GM19023 (cell line): ENCODE results near the gene TTC29.
"Not testable (repeated sequence)": the region's sequence is repeated elsewhere in the genome, so short reads cannot be mapped to it uniquely, and the experiment has no call there.

Experiments
- ATAC-seq: cut with Tn5 transposase; IDR thresholded peaks from one replicate; pipeline ENCODE4 v1.9.1; 2021; ENCODE audit warnings: mild to moderate bottlenecking, moderate library complexity; ENCODE audit not compliant: unreplicated experiment

The TTC29 gene

DNA sequence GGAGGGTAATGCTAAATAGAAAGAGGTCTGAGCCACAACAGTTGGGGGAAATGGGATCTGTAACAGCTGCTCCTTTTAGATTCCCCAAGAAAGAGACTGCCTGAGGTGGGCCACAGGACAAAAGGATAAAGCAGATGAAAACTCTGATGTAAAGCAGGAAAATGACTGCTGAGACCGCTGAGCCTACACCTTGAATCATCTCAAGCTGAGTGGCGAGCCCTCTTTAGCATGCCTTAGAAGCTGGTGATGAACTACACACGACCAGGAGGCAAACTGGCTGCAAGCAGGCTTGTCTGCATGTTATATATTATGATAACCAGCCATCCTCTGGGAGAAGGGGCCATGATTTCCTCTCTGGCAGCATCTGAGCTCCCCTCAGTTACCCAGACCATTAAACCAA, 88.4 kb downstream of the TTC29 start:
- no peak for ATAC-seq

DNA sequence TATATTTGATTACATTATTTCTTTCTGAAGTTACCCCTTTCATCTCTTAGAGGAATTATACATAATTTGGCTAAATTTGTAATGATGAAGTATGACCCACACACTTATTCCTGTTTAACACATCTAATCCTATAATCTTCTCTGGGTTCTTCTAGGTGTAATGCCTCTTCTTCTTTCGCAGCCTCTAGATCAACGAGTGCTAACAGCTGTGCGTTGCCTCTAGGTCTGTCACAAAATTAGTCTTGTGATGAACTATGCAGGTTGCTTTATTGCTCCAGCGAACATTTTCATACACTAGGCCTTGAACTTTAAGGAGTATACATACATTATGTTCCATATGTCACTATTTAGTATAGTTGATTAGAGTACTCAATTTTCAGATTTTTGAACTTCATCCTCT, 89.9 kb downstream of the TTC29 start:
- ATAC-seq: no peak

DNA sequence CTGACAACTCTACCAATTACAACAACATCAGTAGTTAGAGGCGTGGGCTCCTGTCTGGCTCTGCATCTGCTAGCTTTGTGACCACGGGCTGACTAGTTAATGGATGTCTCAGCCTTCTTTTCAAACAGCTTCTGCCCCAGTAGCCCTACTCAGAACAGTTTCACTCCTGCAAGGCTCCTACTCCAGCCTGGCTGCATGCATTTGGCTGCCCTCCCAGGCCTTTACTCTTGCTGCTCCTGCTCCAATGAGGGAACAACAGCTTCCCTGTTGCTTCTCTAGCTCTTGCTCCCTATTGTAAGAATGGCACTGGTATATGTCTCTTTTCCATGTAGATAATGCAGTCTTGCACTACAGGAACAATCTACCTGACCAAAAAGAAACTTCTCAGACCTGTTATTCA, 93.3 kb downstream of the TTC29 start:
- no peak for ATAC-seq

DNA sequence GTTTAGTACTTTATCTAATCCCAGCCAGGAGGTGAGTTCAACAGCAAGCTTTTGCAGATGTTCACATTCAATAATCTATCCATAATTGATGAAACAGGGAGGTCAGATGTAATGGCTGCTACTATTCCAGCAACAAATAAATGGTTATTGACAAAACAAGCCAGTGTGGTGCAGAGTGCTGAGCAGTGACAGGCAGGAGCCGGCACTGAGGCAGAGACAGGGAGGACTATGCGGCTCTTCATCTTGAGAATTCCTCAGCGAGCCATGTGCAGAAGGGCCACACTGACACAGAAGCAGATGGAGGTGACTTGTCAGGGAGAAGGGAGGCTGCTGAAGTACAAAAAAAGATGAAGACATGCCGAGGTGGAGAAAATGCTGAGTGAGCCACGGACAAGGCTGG, 98.3 kb downstream of the TTC29 start:
- ATAC-seq: no peak

DNA sequence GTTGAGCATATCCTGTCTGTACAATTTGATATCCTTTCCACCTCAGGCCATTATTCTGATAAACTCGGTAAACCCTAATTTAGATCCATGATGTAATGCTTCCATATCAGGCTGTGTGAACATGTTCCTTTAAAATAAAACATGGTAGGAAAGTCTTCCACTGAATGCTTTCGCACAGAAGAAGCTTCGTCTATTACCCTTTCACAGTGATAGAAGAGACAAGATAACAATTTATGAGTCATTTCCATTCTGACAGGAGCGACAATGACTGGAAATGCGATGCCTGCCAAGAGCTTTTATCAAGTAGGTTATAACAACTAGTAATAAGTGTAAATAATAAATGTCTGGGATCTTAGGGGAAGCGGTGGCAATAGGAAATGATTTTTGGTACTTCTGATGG, 98.8 kb downstream of the TTC29 start:
- ATAC-seq: no peak

DNA sequence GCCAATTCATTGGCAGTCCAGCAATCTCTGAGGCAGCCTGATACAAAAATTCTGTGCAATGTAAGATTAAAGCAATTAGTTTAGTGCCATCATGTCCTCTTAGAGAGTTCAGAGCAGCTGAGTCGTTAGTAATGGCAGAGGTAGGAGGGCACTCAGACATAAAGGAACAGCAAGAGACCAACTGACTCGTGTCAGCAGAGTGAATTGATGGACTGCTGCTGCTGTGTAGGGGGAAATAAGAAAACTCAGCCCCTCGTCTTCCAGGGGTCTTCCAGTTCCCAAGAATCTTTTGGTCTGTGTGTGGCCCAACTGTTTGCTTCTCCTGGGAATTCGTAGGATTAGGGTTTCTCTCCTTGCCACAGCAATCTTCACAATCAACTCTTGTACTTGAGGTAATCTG, 100.9 kb downstream of the TTC29 start:
- ATAC-seq: no peak

DNA sequence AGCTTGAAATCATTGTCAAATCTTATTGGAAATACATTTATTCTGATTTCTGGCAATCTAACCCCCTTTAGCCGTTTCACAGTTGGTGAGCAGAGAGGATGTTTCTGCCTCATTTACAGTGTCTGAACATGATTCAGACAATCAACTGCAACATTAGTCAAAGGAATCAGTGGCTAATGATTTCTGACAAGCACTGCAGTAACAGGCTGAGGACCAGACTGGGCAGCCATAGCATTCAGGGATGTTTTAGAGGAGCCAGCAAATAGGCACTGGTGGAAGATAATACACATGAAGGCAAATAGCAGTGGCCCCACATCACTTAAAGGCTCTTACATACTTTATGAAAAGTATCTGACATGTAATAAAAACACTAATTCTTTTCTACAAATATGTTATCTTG, 102.8 kb downstream of the TTC29 start:
- no peak for ATAC-seq

DNA sequence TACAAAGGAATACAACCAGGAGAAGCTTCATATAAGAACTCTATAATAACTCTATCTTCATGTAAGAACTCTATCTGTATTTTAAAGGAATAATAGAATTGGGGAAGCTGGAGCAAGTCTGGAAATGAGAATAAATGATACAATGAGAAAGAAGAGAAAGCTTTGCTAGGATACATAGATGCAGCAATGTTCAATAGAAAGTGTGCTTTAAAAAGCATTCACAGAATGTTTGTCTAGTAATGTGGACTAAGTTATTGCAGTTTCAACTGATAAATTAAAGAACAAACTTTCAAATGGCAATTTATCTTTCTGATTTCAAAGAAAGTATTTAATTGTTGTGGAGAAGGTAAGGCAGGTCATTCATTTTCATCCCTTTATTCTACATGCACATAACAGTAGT, 104.9 kb downstream of the TTC29 start:
- no peak for ATAC-seq

DNA sequence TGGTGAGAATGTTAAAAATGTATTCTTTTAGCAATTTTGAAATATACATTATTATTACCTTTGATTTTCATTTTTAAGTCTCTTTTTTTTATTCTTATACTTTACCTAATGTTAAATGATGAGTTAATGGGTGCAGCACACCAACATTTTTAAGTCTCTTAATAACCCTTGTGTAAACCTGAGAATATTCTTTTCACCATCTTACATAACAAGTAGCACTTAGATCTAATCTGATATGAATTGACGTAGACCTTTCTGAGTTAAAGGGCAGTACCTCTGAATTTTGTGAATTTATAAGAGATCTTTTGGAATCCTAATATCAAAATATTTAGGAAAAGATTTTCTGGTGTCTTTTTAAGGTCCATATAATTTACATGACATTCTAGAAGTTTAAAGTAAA, 110.6 kb downstream of the TTC29 start:
- ATAC-seq: no peak

DNA sequence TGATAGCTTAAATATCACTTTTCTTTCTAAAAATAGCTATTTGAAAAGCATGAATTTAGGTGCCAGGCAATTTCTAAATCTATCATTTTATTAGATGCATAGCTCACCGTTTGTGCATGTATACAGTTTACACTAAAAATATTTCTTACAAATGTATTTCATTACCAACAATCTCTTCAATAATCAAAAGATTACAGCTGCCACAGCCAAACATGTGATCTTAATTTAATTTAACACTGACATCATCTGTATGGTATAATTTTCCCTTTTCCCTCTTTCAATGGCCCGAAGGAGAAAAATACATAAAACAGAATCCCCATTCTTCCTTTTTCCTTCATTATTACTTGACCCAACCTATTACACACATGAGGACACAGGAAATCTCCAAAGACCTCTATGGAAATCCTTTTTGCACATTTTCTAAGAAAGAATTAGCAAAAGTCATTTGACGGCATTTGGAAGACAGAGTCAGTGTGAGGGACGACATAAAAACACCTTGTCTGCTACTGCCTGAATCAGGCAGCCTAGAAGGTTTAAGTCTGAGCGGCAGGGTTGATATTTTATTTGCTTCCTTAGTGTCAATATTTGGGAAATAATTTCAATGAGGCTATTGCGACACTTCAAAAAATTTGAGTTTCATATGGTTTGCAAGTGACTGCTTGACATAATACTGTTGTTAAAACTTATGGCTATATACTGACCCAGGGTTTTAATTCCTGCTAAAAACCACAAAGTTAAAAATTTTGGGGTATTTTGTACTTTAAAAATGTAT, 111.2 kb downstream of the TTC29 start:
- ATAC-seq: no peak

DNA sequence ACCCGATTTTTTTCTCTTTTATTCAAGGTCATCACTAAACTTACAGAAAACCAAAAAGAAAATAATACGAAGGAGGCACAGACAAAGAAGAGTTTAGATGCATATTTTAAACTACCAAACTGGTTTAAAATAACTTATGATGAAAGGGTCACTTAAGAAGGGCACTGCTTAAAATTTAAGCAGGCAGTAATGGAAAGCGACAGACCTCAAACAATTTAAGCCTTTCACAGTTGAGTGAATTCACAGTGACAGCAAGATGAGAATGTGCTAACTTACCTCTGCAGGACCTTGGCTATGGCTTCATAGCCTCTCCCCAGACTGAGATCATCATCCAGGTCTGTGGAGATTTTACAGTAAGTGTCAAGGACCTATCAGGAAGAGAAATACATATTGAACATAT, 112.1 kb downstream of the TTC29 start:
- ATAC-seq: no peak

DNA sequence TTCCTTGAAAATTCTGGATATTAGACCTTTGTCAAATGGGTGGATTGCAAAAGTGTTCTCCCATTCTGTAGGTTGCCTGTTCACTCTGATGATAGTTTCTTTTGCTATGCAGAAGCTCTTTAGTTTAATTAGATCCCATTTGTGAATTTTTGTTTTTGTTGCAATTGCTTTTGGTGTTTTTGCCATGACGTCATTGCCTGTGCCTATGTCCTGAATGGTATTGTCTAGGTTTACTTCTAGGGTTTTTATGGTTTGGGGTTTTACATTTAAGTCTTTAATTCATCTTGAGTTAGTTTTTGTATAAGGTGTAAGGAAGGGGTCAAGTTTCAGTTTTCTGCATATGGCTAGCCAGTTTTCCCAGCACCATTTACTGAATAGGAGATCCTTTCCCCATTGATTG, 122.7 kb downstream of the TTC29 start:
- not testable (repeated sequence) for ATAC-seq

DNA sequence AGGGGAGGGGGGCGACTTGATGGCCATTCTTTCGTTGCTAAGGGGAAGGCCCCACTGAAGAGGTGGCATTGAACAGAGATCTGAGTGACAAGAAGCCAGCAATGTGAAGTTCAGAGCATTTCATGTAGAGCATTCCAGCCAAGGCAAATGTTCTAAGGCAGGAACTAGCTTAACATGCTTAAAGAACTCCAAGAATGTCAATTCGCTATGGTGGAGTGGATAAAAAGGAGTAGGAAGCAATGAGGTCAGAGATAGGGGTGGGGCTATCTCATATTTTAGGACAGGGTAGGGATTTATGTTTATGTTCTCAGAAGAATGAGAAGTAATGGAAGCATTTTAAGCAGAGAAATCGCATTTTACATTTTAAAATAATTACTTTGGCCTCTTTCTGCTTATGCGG, 130.9 kb downstream of the TTC29 start:
- ATAC-seq: no peak

DNA sequence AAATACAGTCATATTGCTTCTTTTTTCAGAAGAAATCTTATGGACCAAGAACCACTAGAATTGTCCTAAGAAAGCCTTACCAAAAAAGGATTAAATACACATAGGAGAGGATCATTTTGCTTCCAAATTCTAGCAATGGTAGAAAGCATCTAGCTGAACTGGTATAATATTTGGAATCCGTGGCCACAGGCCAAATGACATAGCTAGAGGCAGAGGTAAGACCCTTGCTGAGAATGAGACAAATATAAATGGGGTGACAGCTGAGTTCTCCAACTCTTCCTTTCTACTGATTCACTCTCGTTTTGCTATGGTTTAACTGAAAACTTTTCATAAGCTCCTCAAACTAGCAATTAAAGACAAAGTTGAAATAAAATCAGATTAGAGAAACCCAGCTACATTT, 150.0 kb downstream of the TTC29 start:
- no peak for ATAC-seq

DNA sequence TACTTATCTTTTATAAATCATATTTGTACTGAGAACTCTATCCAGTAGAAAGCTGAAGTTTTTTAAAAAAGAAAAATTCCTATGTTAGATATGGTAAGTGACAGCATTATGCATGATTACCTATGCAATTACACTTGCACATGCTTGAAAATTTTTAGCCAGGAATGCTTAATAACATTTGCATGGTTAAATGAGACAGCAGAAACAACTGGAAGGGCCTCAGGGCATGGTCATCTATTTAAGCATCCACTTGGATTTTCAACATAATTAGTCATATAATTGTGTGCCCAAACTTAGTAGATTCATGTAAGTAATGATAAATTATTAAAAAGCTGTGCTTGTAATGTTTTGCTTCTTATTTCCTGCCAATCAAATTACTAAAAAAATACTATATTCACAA, 151.9 kb downstream of the TTC29 start:
- ATAC-seq: no peak

DNA sequence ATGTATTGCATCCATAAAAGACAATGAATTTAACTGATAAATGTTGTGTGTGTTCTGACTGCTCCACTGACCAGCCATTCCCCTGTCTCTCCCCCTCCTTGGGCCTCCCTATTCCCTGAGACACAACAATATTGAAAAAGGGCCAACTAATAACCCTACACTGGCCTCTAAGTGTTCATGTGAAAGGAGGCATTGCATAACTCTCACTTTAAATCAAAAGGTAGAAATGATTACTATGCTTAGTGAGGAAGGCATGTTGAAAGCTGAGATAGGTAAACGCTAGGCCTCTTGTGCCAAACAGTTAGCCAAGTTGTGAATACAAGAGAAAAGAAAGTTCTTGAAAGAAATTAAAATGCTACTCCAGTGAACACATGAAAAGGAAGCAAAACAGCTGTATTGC, 154.2 kb downstream of the TTC29 start:
- no peak for ATAC-seq

DNA sequence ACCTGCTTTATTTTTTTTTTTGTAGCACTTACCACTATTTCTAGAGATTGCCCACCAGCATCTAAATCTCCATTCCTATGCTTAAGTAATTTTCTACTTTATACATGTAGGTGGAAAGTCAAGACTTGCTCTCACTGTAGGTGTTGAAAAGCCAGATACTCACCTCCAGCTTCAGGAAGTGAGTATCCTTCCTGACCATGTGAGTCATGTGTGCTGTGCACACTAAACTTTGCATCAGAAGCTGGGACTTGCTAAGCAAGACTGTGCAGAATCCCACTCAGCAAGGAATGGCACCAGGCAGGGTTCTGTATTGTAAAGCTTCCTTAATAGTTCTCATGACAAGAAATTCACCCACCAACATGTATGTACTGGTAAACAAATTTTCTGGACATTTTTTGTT, 155.1 kb downstream of the TTC29 start:
- no peak for ATAC-seq

DNA sequence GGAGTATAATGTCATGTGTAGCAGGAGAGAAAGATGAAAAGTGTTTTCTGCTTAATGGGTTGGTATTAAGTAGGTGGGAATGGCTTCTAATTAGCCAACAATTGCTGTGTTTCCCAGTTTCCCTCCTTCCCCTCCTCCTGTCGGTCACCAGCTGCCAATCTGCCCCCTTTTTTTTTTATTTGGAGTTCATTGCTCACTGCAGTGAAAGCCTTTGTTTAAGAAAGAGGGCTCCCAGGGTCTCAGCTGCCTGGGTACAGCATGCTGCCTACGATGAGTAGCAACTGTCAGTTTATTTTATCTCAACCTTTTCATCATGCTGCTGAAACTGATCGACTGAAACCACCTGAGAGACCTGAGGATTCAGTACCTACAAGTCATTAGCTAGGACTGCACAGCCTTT, 157.9 kb downstream of the TTC29 start:
- no peak for ATAC-seq

DNA sequence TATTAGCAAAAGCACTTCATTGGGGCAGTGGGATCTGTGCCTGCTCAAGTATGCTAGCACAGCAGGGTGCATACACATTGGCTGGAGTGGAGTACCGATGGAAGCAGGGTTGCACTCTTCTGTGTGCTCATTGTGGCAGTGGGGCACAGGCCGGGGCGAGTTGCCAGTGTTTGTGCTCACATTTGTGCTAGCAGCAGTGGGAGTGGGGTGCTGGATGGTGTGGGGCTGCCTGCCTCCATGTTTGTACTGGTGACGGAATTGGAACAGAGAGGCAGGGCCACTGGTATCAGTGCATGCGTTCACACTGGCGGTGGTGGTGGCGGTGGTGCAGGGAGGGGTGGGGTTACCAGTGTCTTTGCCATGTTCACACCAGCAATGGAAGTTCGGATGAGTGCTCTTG, 169.0 kb downstream of the TTC29 start:
- ATAC-seq: no peak

DNA sequence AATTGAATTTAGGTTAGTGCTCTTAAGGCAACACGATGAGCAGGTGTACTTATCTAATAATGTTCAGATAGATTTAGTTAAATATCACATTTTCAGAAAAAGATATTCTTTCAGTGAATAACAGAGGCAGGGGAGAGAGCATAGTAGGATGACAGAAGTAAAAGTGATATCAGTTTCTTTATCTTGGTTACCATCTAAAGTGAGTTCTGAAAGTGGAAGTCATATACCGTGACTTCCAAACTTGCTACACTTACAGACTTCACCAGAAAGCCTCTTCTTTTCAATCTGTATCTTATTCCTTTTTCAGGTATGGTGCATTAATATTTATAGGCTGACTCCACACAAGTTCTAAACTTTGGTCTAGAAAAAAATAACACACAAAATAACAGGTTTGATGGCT, 182.1 kb downstream of the TTC29 start:
- ATAC-seq: no peak

DNA sequence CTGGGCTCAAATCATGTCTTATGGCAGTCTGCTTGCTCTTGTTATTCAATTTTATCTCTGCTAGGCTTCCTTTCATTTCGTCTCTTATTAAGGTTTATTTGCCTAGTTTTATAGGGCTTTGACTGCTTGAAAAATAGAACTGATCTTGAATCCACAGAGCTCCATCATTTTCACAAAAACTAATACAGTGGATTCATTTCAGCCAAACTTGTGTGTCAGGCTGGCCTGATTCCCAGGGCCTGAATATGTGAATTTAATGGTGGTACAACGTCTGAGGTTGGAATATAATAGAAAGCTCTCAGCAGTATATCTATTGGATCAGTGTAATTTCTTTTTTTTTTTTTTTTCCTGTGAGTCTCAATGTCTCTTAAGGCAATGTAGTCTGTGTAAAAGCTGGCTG, 183.6 kb downstream of the TTC29 start:
- no peak for ATAC-seq

DNA sequence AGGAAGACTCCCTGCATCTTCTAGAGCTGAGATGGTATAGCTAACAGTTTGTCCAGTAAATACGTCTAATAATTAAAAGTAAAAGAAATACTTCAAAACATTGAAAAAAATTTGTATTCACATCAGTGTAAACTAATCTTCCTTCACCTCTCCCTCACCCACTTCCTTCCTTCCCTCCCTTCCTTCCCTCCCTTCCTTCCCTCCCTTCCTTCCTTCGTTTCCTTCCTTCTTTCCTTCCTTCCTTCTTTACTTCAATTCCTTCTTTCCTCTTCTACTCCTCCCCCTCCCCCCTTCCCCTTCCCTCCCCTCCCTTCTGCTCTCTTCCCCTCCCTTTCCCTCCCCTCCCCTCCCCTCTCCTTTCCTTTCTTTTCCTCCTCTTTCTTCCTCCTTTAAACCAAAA, 203.2 kb downstream of the TTC29 start:
- no peak for ATAC-seq

DNA sequence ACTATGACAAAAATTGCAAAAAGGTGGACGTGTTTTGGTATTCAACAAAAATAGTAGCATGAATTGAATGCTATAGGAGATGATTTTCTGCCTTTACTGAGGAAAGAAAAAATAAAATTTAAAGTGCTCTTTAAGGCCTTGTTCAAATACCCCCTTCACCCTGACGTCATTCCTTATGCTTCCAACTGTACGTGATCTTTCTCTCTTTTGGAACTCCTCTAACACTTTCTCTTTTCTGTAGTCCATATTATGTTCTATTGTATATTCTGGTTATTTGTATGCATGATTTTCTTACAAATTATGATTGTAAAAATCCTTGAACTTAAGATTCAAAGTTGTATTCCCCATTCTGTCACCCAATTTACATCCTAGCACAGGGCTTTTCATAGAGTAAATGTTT, 206.5 kb downstream of the TTC29 start:
- no peak for ATAC-seq
